Dedifferentiated amniotic fluid mesenchymal stem cell (primary cell): ENCODE results near the gene ZC3H13.
"Not testable (repeated sequence)": the region's sequence is repeated elsewhere in the genome, so short reads cannot be mapped to it uniquely, and the experiment has no call there.

Experiments used
- DNase-seq: peaks from one replicate; pipeline ENCODE4 v3.0.0-alpha.2; 2016; ENCODE audit errors: extremely low spot score

Gene ZC3H13

DNA sequence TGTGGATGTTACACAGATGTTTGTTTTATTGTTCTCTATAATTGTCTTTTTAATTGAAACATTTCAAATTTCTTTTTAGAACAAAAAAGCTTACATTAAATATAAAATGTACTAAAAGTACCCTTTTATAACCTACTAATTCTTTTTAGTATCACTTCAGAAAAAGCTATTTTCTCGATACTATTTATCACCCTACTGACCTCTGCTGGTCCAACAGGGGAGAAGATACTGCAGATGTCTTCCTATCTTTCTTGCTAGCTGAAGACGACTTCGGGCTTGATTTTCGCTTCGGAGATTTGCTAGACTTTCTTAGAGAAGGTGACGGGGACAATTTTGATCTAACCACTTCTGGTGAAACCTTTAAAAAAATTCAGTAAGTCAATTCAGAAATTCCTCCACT lies 42.4 kb downstream of the ZC3H13 start:
- DNase-seq, result no peak

DNA sequence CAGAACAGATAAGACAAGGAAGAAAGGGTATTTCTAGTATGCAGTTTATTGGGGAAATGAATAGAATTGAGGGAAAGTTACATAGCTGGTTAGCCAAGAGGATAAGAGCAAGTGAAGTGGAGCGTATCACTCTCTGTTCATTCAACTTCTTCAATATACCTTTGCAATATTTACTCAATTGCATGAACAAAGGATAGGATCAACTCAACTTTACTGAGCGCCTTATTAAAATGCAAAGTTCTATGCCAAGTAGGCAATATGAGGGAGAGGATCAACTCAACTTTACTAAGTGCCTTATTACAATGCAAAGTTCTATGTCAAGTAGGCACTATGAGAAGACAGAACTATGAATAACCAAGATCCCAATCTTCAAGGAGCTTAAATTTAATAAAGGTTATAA lies 43.9 kb downstream of the ZC3H13 start:
- DNase-seq, result no peak

DNA sequence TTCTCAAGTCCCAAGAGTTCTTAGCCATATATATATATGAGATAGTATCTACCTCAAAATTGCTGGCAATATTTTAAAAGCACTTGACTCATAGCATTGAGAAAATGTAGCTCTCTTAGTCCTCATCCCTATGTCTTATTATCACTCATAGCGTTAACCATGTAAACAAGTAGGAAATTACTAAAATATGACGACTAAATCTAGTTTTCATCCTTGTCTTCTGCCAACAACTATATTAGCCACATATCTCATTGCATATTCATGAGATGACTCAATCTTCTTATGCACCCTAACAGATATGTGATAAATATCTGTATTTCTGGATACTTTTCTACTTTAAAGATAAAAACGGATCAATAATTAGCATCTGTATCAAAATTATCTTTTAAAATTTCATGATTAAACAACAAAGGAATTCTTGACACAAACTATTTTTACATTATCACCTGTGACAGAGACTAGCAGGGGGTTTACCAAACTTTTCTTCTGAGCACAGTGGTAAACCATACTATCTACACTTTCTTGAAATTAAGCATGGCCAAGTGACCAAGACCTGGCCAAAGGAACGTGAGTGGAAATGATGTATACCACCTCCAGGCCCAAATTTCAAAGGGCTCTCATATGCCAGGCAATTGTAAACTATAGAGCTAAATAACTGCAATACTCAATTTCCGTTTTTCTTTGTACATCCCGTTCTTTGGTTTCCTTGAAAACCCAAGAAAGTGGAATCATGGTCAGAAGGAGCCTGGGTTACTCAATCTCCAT lies 45.7 kb downstream of the ZC3H13 start:
- DNase-seq, result no peak

DNA sequence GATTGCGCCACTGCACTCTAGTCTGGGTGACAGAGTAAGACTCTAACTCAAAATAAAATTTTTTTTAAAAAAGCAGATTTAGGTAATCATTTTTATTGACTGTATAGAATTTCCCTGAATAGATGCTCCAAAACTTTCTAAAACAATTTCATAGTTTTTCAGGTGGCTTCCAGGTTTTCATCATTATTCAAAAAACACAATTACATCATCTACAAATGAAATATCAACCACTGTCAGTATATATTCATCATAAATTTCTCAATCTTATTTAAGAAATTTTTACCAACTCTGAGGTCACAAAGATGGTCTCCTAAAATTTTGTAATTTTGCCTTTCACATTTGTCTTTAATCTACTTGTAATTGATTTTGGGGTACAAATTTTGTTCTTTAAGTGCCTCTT lies 48.1 kb downstream of the ZC3H13 start:
- DNase-seq, result no peak

DNA sequence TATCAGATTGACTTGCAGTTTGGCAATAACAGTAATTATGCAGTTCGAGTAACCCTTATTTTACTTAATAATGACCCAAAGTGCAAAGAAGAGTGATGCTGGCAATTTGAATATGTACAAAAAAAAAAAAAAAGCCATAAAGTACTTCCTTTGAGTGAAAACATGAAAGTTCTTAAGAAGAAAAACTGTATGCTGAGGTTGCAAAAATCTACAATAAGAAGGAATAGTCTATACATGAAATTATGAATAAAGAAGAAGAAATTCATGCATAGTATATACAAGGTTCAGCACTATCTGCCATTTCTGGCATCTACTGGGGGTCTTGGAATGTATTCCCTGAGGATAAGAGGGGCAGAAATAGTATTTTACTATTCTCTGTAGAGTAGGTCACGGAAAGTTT lies 55.9 kb downstream of the ZC3H13 start:
- no peak for DNase-seq

DNA sequence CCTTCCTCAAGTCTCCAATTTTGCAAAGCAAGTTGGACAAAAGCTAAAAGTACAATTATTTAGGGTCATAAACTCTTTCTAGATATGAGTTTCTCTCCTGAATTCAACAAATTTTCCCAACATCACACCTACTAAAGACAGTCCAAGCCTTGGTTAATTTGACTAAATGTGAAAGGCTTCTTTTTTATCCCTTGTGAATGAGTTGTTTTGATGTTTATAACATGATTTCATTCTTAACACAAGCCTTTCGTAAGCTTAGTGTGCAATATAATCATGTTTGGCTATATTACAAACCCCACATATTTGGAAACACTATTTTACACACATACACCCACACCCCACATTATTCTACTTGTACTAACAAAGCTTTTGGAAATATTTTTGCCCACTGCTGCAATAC lies 57.3 kb downstream of the ZC3H13 start:
- no peak for DNase-seq

DNA sequence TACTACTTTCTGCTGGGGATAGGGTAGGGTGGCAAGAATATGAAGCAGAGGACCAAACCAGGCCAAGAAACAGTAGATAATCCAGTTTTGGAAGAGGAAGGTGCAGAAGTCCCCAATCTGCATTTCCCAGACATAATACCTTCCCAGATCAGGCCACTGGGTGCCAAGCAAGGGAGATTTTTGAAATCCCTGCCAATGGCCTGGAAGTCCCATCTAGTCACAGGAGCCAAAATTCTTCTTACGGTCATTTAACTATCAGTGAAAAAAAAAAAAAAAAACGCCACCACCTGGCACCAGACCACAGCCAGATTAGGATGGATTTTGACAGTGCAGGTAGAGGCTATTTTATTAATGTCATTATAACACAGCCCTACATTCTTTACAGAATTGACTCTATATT lies 57.8 kb downstream of the ZC3H13 start:
- DNase-seq, result no peak

DNA sequence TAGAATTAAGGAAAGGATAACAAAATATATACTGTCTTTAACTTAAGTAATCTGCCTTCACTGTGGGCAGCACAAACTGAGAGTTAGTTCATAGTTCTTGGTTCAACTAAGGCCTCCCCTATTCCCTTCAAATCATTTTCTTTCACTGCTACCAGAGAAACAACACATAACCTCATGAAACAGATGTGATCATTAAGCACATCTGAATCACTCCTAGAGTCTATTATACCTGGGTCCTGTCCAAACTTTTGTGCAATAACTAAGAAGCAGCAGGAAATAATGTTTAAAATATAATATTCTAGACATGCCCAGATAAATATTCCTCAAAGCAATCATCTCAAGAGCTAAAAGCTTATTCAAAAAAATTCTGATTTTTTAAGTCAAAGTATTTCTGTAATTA lies 62.9 kb downstream of the ZC3H13 start:
- DNase-seq, result peak; percentile 63

DNA sequence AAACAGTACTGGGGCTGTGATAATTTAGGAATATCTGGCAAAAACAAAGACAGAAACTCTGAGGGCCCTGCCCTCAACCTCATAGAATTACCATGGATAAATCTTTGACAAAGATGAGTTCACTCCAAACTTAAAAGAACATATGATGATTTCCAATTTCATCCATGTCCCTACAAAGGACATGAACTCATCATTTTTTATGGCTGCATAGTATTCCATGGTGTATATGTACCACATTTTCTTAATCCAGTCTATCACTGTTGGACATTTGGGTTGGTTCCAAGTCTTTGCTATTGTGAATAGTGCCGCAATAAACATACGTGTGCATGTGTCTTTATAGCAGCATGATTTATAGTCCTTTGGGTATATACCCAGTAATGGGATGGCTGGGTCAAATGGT lies 71.4 kb downstream of the ZC3H13 start:
- not testable (repeated sequence) for DNase-seq

DNA sequence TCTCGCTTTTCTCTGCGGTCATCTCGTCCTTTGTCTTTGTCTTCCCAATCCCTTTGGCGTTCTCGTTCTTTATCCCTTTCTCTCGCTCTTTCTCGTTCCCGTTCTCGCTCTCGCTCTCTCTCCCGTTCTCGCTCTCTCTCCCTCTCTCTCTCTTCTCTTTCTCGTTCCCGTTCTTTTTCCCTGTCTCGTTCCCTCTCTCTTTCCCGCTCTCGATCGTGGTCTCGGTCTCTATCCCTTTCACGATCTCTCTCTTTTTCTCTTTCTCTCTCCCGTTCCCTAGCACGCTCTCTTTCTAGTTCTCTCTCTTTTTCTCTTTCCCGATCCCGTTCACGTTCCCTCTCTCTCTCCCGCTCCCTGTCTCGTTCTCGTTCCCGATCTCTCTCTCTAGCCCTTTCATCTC lies 77.2 kb downstream of the ZC3H13 start:
- DNase-seq, result no peak

DNA sequence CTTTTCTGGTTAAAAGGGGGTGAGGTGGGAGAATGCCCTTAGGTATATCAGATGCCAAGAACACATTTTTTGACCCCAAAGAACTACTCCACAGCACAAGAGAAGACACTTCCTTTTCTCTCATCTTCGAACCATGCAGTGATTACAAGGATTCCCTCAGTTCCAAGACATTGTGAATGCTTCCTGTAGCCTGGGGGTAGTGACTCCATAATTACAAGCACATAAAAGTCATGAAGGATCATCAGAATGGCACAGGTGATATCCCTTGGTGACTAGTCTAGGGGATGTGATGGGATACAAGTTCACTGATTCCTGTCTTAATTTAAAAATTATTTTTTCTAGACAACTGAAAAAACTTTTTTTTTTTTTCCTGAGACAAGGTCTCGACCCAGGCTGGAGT lies 78.0 kb downstream of the ZC3H13 start:
- no peak for DNase-seq

DNA sequence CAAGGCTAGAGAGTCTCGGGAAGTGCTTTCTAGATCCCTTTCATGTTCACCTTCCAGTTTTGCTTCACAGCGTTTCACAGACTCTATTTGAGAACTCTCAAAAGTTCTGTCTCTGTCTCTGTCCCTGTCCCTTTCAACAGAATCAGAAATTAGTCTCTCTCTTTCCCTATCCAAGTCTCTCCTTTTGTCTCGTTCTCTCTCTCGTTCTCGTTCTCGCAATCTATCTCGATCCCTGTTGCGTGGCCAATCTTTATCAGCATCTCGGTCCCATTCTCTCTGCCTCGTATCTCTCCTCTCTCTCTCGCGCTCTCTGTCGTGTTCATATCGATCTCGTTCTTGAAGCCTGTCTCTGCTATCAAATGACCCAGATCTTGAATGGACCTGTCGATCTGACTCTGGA lies 85.0 kb downstream of the ZC3H13 start:
- no peak for DNase-seq

DNA sequence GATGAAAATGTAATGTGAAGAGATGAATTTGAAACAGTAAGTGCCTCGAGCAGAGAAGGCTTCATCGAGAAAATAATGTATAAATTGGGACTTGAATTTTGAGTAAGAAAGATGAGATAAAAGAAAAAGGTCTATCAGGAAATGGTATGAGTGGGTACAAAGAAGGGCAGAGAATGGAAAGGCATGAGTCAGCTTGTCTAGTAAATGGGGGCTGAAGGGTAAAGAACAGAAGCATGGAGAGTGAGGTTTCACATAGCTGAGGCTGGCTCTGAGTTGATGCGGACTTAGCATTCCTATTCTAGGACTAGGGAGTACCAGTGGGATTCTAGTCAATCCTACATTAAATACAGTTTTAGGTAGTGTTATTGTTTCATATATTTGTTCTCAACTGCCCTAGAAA lies 85.8 kb downstream of the ZC3H13 start:
- DNase-seq, result no peak

DNA sequence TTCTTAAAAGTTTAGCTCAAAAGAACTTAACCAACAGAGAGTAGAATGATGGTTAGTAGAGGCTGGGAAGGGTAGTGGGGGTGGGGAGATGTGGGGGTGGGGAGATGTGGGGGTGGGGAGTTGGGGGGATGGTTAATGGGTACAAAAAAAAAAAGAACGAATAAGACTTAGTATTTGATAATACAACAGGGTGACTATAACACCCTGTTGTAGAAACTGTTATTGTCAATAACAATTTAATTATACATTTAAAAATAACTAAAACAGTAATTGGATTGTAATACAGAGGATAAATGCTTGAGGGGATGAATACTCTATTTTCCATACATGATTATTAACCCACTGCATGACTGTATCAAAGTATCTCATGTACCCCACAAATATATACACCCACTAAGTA lies 91.1 kb downstream of the ZC3H13 start:
- DNase-seq, result no peak

DNA sequence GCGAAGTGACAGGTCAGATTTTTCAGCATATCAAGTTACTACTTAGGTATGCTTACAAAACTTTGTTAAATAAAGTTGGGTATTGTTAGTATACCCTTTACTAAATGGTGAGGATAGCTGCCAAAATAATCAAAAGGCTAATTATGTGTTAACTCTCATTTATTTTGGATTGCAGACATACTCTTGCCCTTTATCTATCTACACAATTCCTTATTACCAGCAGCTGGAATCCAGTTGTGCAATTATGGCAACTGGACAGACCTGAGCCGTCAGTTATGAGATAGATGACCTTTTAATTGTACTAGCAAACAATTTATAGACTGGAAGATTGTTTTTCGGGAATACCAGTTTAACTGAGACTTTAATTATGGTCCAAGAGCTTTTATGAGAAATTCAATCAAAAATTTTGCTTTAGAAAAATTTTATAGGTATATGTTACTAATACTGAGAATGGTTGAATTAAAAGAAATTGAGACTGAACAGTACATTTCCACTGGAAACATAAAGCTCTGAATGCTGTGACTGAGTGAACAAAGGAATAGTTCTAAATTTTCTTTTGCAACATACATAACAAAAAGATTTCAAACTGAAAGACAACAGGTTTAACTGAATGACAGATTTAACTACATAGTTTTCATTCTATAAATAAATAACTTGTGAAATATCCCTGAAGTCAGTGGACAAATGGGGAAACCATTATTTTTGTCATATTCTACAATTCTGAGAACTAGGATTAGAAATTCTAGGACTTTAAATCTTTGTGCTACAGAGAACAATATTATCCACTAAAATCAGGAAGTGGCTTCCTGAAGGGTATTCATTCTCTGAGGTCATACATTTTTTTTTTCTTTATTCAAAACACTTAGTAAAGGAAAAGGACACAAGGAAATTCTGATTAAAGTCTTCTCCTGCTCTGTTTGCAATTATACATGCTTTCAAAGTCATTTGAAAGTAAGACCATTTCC lies 97.4 kb downstream of the ZC3H13 start:
- no peak for DNase-seq

DNA sequence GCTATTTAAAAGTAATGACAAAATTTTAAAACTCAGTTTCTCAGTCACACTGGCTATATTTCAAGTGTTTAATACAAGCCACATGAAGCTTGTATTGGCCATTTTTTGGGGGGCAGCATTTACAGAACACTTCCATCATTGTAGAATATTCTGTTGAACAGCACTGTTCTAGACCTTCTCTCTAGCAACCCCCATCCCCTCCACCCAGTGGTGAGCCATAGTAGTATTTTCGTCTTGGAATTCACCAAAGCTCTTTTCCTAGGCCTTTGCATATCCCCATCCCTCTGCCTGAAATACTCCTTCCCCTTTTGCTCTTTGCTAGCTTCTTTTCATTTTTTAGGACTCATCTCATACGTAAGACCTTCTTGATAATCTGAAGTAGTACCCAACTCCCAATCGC lies 99.5 kb downstream of the ZC3H13 start:
- DNase-seq, result no peak

DNA sequence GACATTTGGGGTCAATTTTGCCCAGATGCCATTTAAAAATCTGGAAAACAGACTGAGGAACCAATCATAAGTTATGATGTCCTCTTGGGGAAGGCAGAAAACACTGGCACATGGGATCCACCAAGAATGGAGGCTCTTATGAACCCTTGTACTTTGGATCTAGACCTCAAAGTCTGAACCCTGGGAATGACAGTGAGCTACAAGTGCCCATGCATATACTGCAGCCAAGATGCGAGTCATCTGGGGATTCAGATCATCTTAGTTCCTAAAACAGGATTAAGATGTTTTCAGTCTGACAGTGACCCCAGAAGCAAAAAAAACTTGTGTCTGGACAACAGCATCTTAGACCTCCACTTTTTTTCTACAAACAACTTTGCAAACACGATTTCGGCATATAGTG lies 100.8 kb downstream of the ZC3H13 start:
- no peak for DNase-seq

DNA sequence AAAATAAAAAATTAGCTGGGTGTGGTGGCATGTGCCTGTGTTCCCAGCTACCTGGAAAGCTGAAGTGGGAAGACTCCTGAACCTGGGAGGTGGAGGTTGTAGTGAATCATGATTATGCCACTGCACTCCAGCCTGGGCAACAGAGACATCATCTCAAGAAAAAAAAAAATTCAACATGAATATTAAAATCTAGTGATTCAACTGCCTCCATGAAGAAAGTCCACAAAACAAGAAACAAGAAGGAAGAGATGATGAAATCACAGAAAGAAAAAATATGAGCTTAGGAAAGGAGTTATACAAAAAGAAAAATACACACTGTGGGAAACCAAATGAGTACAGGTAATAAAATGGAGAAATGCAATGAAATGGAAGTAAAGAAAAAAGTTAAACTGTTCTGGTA lies 101.4 kb downstream of the ZC3H13 start:
- DNase-seq, result no peak

DNA sequence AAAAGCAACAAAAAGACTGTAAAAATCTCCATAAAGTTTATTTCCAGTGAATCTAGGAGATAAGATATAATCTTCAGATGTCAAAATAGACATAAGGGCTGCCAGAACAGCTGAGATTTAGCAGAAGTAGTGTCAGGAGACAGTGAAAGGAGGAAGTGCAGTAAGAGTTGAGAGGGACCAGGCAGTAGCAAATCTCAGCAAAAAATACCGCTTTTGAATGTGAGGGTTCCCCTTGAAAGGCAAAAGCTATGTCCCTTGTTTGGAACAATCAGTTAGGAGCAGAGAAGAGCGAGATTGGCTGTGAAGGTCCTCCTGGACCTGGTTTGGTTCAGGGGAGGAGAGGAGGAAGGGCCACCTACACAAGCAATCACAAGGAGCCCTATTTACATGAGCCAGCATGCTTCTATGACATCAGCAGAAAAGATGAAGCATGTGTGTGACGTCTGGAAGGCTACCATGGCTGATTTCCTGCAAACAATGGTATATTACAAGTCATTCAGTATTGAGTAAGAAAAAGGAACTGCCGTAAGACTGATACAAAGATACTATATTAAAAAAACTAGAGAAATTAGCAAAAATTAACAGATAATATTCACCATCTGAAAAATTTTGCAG lies 102.1 kb downstream of the ZC3H13 start:
- no peak for DNase-seq

DNA sequence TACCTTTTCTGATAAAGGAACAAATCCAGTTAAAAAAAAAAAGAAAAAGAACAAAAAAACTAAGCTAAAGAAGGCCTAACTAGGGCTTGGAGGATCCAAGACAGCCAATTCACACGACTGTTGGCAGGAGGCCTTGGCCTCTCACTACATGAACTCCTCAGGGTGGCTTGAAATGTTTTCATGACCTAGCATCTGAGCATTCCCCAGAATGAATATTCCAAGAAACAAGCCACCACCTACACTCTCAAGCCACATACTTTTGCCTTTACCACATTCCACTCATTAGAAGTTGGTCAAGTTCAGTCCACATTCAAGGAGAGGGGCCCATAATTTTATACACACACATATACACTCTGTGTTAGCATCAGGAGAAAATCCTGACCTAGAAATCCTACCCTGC lies 103.4 kb downstream of the ZC3H13 start:
- DNase-seq, result no peak

DNA sequence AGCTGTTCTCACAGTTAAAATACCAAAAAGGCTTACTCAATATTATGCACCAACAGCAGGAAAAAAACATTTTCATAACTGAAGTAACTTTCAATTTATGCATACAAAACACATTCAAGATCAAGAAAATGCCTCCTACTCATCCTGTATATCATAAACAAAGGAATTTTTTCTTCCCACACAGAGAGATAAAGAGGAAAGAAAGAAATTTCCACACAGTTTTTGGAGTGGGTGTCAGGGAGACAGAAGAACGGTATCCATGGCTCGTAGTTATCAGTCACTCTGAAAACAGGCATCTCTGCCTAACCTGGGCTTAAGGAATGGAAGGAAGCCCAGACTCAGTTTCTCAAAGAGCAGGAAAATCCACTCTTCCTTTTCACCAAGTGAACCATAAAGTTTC lies 108.6 kb downstream of the ZC3H13 start:
- DNase-seq, result no peak

DNA sequence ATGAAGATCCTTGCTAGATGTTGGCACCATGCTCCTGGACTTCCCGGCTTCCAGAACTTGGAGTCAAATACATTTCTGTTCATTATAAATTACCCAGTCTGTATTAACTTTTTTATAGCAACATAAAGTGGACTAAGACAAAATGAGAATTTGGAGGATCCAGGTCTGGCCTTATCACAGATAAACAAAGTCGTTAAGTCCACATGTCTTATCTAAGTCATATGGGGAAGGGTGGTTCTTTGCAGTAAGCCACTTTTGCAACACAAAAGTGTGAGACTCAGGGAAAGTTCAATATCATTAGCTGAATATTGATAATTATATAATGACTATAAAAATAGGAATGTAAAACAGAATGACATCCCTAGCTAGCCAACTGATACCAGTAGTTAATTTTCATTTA lies 109.4 kb downstream of the ZC3H13 start:
- DNase-seq, result no peak

DNA sequence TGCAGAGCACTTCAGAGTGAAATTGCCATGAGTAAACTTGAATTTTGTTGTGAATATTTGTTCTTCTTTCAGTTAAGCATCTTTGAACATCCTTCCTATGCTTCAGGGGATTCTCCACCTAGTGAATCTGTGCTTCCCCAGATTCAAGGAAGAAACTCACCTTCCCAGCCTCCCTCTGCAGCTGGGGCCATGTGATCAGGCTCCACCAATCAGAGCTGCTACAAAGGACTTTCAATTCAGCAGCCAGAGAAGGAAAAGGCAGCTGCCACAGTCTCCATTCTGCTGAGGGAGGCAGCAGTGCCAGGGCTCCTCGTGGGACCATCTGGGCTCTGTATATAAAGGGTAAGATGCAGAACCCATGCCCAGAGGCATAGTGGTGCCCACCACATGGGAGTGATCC lies 111.3 kb downstream of the ZC3H13 start:
- no peak for DNase-seq
